Measurements from ENCODE around the gene DDR1. TPM values are rescaled to one million over a fixed set of nuclear protein-coding genes. Genes with fewer than 3 reads are reported as not detected.
A peak's percentile ranks its signal among the peaks of the same experiment; 100 is the strongest.

The DDR1 gene
- 10 to 100 TPM in 3 of 4 donors, 1 to 10 TPM in 1; 9.9 to 77.3 (median 48.7) TPM for total RNA-seq

GRCh38 chr6:30883685-30884520, at the start of gene DDR1:
DDR1 (plus strand) TSS chr6:30884519; CDS start chr6:30888730, 4,211 bp downstream.
- ATAC-seq (ENCODE audit: low FRiP score) (peak; percentile 64), DNase-seq (ENCODE audit: low spot score) (no peak)
- no peak for TF ChIP-seq CTCF (IDR thresholded peaks at IDR 0.05)

- TF ChIP-seq CTCF (IDR thresholded peaks at IDR 0.05), result no peak
- ATAC-seq (ENCODE audit: low FRiP score) (no peak), DNase-seq (ENCODE audit: low spot score) (no peak)
These were observed 49.7 kb upstream of the DDR1 start for GRCh38 chr6:30834646-30835045.

GRCh38 chr6:30835576-30835975, 48.7 kb upstream of the DDR1 start:
- no peak for ATAC-seq (ENCODE audit: low FRiP score)
- no peak for DNase-seq (ENCODE audit: low spot score)
- no peak for TF ChIP-seq CTCF (IDR thresholded peaks at IDR 0.05)

- DNase-seq (ENCODE audit: low spot score) (no peak), ATAC-seq (ENCODE audit: low FRiP score) (peak; percentile 56)
- no peak for TF ChIP-seq CTCF (IDR thresholded peaks at IDR 0.05)
These were observed 47.9 kb upstream of the DDR1 start for GRCh38 chr6:30836431-30836866.

GRCh38 chr6:30836957-30837356, 47.4 kb upstream of the DDR1 start:
- TF ChIP-seq CTCF (IDR thresholded peaks at IDR 0.05), result no peak
- no peak for DNase-seq (ENCODE audit: low spot score)
- ATAC-seq (ENCODE audit: low FRiP score), result peak; percentile 5

GRCh38 chr6:30837432-30837831, 46.9 kb upstream of the DDR1 start:
- no peak for TF ChIP-seq CTCF (IDR thresholded peaks at IDR 0.05)
- ATAC-seq (ENCODE audit: low FRiP score), result no peak
- DNase-seq (ENCODE audit: low spot score), result no peak

- no peak for TF ChIP-seq CTCF (IDR thresholded peaks at IDR 0.05)
- no peak for ATAC-seq (ENCODE audit: low FRiP score)
- DNase-seq (ENCODE audit: low spot score), result no peak
These were observed 46.4 kb upstream of the DDR1 start for GRCh38 chr6:30837870-30838269.
